ENCODE results near the gene URI1.
"Not testable (repeated sequence)": the region's sequence is repeated elsewhere in the genome, so short reads cannot be mapped to it uniquely, and the experiment has no call there.

The URI1 gene

DNA sequence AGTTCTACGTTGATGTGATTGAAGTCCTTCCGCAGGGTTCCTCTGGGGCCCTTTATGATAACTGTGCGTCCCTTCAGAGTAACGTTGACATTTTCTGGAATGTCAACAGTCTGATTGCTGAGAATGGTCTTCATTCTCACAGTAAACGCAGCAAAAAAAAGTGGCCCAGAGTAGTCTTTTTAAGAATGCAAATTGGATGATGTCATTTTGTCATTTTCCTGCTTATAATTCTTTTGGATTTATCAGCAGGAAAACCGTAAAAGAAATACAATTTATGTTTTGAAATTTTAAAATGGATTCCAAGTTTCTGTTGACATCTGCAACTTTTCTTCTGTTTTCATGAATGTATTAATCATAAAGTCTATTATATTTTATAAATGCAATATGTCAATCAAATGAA lies 14.8 kb downstream of the URI1 start:
- Histone ChIP-seq H3K36me3 (no peaks in the 10 kb centered on the region; the same call in 1 of the 2 replicates), H3K27ac (no peak overlapping the region)

DNA sequence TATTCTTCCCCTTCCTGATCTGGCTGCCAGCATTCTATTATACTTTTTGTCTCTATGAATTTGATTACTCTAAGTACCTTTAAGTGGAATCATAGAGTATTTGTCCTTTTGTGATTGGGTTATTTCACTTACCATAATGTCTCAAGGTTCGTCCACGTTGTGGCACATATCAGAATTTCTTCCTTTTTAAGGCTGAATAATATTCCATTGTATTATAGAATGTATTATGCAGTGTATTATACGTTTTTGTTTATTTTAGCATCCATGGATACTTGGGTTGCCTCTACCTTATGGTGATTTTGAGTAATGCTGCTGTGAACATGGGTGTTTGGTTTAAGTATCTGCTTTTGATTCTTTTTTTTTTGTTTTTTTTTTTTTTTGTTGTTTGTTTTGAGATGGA lies 19.3 kb downstream of the URI1 start:
- no peak overlapping the region for H3K4me3 ChIP-seq (ENCODE audit: low read depth, low read length)
- TF ChIP-seq, protein P1, sequence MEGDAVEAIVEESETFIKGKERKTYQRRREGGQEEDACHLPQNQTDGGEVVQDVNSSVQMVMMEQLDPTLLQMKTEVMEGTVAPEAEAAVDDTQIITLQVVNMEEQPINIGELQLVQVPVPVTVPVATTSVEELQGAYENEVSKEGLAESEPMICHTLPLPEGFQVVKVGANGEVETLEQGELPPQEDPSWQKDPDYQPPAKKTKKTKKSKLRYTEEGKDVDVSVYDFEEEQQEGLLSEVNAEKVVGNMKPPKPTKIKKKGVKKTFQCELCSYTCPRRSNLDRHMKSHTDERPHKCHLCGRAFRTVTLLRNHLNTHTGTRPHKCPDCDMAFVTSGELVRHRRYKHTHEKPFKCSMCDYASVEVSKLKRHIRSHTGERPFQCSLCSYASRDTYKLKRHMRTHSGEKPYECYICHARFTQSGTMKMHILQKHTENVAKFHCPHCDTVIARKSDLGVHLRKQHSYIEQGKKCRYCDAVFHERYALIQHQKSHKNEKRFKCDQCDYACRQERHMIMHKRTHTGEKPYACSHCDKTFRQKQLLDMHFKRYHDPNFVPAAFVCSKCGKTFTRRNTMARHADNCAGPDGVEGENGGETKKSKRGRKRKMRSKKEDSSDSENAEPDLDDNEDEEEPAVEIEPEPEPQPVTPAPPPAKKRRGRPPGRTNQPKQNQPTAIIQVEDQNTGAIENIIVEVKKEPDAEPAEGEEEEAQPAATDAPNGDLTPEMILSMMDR (IDR thresholded peaks at IDR 0.05; ENCODE audit: low read depth, low read length), result no peak
- no peak overlapping the region for H3K27ac ChIP-seq
- H3K9me3 ChIP-seq (ENCODE audit: severe bottlenecking), result no peaks in the 10 kb centered on the region
- no peak for DNase-seq
- no peaks in the 10 kb centered on the region for H3K27me3 ChIP-seq (ENCODE audit: insufficient read depth, low read depth, severe bottlenecking)
- H3K36me3 ChIP-seq, result no peaks in the 10 kb centered on the region

More for the DNA sequence above, 14.8 kb downstream of the URI1 start:
- no peaks in the 10 kb centered on the region for H3K27me3 ChIP-seq (ENCODE audit: insufficient read depth, low read depth, severe bottlenecking)
- no peak overlapping the region for H3K4me3 ChIP-seq (ENCODE audit: low read depth, low read length)
- no peaks in the 10 kb centered on the region for H3K9me3 ChIP-seq (ENCODE audit: severe bottlenecking)
- DNase-seq, result no peak
- TF ChIP-seq, protein P1 (IDR thresholded peaks at IDR 0.05; ENCODE audit: low read depth, low read length), result no peak

DNA sequence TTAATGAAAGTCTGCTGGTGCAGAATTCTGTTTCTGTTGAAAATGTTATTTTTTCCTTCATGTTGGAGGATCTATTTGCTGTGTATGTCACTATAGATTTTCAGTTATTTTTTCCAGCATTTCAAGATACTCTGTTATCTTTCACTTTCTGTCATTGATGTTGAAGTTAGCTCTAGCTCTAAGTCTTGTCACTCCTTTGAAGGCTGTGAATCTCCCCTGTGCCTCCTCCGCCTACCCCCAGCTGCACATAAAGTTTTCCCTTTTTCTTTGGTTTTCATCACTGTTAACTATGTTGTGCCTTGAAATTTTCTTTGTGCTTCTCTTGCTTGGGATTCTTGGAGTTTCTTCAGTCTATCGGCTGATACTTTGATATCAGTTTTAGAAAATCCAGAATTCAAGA lies 20.8 kb downstream of the URI1 start:
- no peak for DNase-seq
- Histone ChIP-seq H3K9me3 (ENCODE audit: severe bottlenecking) (no peaks in the 10 kb centered on the region), H3K4me3 (ENCODE audit: low read depth, low read length) (no peak overlapping the region), H3K27me3 (ENCODE audit: insufficient read depth, low read depth, severe bottlenecking) (no peaks in the 10 kb centered on the region), H3K36me3 (no peaks in the 10 kb centered on the region), H3K27ac (no peak overlapping the region)
- TF ChIP-seq, protein P1 (IDR thresholded peaks at IDR 0.05; ENCODE audit: low read depth, low read length), result no peak

DNA sequence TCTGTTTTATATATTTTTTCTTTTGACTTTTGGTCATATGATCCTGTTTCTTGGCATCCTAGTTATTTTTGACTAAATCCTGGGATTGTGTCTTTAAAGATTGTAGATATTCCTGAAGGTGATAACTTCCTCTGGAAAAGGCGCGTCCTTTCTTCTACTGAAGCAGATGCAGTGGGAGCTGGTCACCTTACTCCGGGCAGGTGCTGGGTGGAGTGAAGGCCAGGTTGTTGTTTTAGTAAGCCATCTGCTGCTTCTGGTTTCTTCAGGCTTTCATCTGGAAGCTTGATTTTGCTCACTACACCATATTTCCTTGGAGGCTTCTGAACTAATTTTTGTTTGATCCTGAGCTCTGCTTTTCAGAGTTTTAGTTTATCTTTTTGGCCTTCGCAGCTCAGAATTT lies 21.5 kb downstream of the URI1 start:
- Histone ChIP-seq H3K27me3 (ENCODE audit: insufficient read depth, low read depth, severe bottlenecking) (no peaks in the 10 kb centered on the region), H3K27ac (no peak overlapping the region), H3K36me3 (no peaks in the 10 kb centered on the region), H3K4me3 (ENCODE audit: low read depth, low read length) (no peak overlapping the region), H3K9me3 (ENCODE audit: severe bottlenecking) (no peaks in the 10 kb centered on the region)
- TF ChIP-seq, protein P1 (IDR thresholded peaks at IDR 0.05; ENCODE audit: low read depth, low read length), result no peak
- no peak for DNase-seq

DNA sequence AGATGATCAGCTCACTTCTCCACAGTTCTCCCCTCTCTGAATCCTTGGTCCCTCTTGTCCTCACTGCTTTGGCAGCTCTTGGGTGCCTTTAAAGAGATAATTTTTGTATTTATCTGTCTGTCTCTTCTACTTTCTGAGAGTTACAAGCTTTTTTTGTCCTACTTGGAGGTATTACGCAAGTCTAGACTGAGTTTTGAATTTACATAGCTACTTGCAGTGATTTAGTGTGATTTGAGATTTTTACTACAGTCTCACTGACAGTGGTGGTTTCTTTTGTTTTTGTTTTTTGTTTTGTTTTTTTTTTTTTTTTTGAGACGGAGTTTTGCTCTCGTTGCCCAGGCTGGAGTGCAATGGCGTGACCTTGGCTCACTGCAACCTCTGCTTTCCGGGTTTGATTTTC lies 22.1 kb downstream of the URI1 start:
- Histone ChIP-seq H3K36me3 (no peaks in the 10 kb centered on the region), H3K27ac (no peak overlapping the region), H3K4me3 (ENCODE audit: low read depth, low read length) (no peak overlapping the region), H3K9me3 (ENCODE audit: severe bottlenecking) (no peaks in the 10 kb centered on the region), H3K27me3 (ENCODE audit: insufficient read depth, low read depth, severe bottlenecking) (no peaks in the 10 kb centered on the region)
- TF ChIP-seq, protein P1 (IDR thresholded peaks at IDR 0.05; ENCODE audit: low read depth, low read length), result no peak
- no peak for DNase-seq

DNA sequence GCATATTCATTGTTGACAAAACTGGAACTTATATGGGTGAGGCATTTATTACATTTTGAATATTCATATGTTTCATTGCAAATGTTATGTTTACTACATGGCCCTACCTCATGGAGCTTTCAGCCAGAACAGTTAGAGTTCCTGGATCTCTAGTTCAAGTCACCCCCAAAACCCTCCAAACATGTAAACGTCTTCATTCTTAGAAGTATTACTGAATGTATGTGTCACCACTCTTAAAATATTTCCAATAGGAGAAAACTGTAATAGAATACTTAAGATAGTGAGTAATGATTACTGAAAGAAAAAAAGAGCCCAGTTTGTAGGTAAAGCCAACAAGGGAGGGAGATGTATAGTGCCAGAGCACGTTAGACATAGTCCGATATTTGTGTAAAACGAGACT lies 23.5 kb downstream of the URI1 start:
- Histone ChIP-seq H3K4me3 (ENCODE audit: low read depth, low read length) (no peak overlapping the region), H3K27me3 (ENCODE audit: insufficient read depth, low read depth, severe bottlenecking) (no peaks in the 10 kb centered on the region), H3K36me3 (no peaks in the 10 kb centered on the region), H3K27ac (no peak overlapping the region), H3K9me3 (ENCODE audit: severe bottlenecking) (no peaks in the 10 kb centered on the region)
- TF ChIP-seq, protein P1 (IDR thresholded peaks at IDR 0.05; ENCODE audit: low read depth, low read length), result no peak
- no peak for DNase-seq

DNA sequence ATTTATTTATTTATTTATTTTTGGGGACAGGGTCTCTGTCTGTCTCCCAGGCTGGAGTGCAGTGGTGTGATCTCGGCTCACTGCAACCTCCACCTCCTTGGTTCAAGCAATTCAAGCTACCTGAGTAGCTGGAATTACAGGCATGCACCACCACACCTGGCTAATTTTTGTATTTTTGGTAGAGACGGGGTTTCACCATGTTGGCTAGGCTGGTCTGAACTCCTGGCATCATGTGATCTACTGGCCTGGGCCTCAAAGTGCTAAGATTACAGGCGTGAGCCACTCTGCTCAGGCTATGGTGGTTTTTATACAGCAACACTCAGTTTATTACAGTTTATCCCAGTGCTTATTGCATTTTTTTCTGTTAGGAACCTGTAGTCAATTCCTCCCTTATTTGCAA lies 24.1 kb downstream of the URI1 start:
- not testable (repeated sequence) for H3K9me3 ChIP-seq (ENCODE audit: severe bottlenecking); H3K27ac ChIP-seq; DNase-seq

More for the DNA sequence above, 24.1 kb downstream of the URI1 start:
- not testable (repeated sequence) for H3K27me3 ChIP-seq (ENCODE audit: insufficient read depth, low read depth, severe bottlenecking); H3K4me3 ChIP-seq (ENCODE audit: low read depth, low read length); H3K36me3 ChIP-seq

Data from WERI-Rb-1 (cell line).